ENCODE results near the gene VPS9D1. TPM values are rescaled to one million over a fixed set of nuclear protein-coding genes. Genes with fewer than 3 reads are reported as not detected.
"Not testable (repeated sequence)": the region's sequence is repeated elsewhere in the genome, so short reads cannot be mapped to it uniquely, and the experiment has no call there.

The VPS9D1 gene
- total RNA-seq, 1 donor from 2014 or later: 12.6 TPM

- Histone ChIP-seq H3K4me3 (no peak overlapping the region), H3K36me3 (peaks cover 36% of the 10 kb centered on the region), H3K27me3 (ENCODE audit: low read depth) (no peaks in the 10 kb centered on the region), H3K9me3 (replicated peaks) (no peaks in the 10 kb centered on the region), H3K4me1 (no peaks in the 10 kb centered on the region), H3K27ac (replicated peaks) (no peak overlapping the region)
- TF ChIP-seq, protein P1, sequence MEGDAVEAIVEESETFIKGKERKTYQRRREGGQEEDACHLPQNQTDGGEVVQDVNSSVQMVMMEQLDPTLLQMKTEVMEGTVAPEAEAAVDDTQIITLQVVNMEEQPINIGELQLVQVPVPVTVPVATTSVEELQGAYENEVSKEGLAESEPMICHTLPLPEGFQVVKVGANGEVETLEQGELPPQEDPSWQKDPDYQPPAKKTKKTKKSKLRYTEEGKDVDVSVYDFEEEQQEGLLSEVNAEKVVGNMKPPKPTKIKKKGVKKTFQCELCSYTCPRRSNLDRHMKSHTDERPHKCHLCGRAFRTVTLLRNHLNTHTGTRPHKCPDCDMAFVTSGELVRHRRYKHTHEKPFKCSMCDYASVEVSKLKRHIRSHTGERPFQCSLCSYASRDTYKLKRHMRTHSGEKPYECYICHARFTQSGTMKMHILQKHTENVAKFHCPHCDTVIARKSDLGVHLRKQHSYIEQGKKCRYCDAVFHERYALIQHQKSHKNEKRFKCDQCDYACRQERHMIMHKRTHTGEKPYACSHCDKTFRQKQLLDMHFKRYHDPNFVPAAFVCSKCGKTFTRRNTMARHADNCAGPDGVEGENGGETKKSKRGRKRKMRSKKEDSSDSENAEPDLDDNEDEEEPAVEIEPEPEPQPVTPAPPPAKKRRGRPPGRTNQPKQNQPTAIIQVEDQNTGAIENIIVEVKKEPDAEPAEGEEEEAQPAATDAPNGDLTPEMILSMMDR (IDR thresholded peaks at IDR 0.05; ENCODE audit: borderline replicate concordance): no peak
- intact Hi-C loops (cut with micrococcal nuclease): no loop called here
- DNase-seq: no peak
Measured at GRCh38 chr16:89693931-89694783, 26.5 kb downstream of the VPS9D1 start.

DNA sequence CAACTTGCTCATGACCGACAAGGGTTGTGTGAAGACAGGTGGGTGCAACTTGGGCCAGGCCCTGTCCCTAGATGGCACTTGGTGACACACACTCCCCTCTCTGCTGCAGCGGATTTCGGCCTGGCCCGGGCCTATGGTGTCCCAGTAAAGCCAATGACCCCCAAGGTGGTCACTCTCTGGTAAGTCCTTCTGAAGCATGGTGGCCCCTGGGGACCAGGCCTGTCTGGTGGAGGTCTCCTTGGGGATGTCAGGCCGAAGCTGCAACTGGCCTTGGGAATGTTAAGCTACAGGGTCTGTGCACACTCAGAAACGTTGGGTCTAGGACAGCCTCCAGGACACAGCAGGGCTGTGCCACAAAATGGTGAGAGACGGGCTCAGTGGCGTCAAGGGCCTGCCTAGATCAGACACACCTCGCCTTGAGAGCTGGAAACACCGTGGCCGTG lies 27.4 kb downstream of the VPS9D1 start:
- H3K9me3 ChIP-seq (replicated peaks): no peaks in the 10 kb centered on the region
- no peak overlapping the region for H3K4me3 ChIP-seq
- no peaks in the 10 kb centered on the region for H3K4me1 ChIP-seq
- peaks cover 37% of the 10 kb centered on the region for H3K36me3 ChIP-seq
- no peak overlapping the region for H3K27ac ChIP-seq (replicated peaks)
- DNase-seq: no peak
- H3K27me3 ChIP-seq (ENCODE audit: low read depth): no peaks in the 10 kb centered on the region
- TF ChIP-seq, protein P1 (IDR thresholded peaks at IDR 0.05; ENCODE audit: borderline replicate concordance): no peak
- intact Hi-C loops (cut with micrococcal nuclease): no loop called here

DNA sequence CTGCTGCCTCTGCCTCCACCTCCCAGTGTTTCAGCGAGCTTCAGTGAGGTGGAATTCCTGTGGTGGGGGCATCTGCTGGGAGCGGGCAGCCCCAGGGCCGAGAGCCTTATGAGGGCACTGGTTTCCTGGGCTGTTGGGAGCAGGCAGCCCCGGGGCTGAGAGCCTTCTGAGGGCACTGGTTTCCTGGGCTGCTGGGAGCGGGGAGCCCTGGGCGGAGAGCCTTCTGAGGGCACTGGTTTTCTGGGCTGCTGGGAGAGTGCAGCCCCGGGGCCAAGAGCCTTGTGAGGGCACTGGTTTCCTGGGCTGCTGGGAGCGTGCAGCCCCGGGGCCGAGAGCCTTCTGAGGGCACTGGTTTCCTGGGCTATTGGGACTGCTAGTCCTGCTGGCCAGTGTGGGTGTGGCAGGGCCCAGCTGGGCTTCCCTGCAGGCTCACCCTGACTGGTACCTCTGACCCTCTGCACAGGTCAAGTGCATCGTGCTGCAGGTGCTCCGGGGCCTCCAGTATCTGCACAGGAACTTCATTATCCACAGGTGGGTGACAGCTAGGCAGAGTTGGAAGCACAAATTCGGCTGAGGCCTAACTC lies 28.6 kb downstream of the VPS9D1 start:
- Histone ChIP-seq H3K9me3 (replicated peaks) (no peaks in the 10 kb centered on the region), H3K27me3 (ENCODE audit: low read depth) (no peaks in the 10 kb centered on the region), H3K4me1 (peaks cover 10% of the 10 kb centered on the region), H3K27ac (replicated peaks) (no peak overlapping the region), H3K36me3 (peaks cover 37% of the 10 kb centered on the region), H3K4me3 (no peak overlapping the region)
- no peak for DNase-seq
- intact Hi-C loops (cut with micrococcal nuclease): no loop called here
- TF ChIP-seq, protein P1 (IDR thresholded peaks at IDR 0.05; ENCODE audit: borderline replicate concordance): no peak

GRCh38 chr16:89691231-89691985 lies 29.3 kb downstream of the VPS9D1 start:
- Histone ChIP-seq H3K9me3 (replicated peaks) (no peaks in the 10 kb centered on the region), H3K4me3 (no peak overlapping the region), H3K4me1 (peaks cover 17% of the 10 kb centered on the region), H3K36me3 (peaks cover 37% of the 10 kb centered on the region), H3K27ac (replicated peaks) (no peak overlapping the region), H3K27me3 (ENCODE audit: low read depth) (no peaks in the 10 kb centered on the region)
- TF ChIP-seq, protein P1 (IDR thresholded peaks at IDR 0.05; ENCODE audit: borderline replicate concordance): no peak
- intact Hi-C loops (cut with micrococcal nuclease): no loop called here
- DNase-seq: no peak

DNA sequence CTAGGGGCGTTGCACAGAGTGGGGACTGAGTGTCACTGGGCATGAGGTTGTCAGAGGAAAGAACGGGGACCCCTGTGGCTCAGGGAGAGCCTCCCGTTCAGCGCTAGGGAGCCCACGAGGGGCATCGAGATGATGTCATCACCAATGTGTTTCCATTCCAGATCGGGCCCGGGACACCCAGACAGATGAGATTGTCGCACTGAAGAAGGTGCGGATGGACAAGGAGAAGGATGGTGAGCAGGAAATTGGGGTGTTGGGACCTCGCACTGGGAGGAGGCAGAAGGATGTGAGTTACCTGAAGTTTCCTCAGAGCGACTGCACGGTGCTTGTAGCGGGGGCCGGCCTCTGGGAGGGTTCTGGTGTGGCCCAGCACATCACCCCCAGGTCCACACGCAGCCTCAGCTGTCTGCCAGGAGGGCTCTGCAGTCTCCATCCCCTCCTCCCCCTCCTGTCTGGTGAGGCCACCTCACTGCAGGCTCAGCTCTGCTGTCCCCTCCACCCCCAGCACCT lies 30.3 kb downstream of the VPS9D1 start:
- Histone ChIP-seq H3K9me3 (replicated peaks) (no peaks in the 10 kb centered on the region), H3K4me3 (no peak overlapping the region), H3K27ac (replicated peaks) (no peak overlapping the region), H3K4me1 (peaks cover 21% of the 10 kb centered on the region), H3K36me3 (peaks cover 37% of the 10 kb centered on the region), H3K27me3 (ENCODE audit: low read depth) (no peaks in the 10 kb centered on the region)
- intact Hi-C loops (cut with micrococcal nuclease): no loop called here
- DNase-seq: no peak
- TF ChIP-seq, protein P1 (IDR thresholded peaks at IDR 0.05; ENCODE audit: borderline replicate concordance): no peak

- H3K27ac ChIP-seq (replicated peaks); H3K27me3 ChIP-seq (ENCODE audit: low read depth); H3K9me3 ChIP-seq (replicated peaks); H3K4me3 ChIP-seq; intact Hi-C loops (cut with micrococcal nuclease); DNase-seq: not testable (repeated sequence)
- H3K4me1 ChIP-seq: peaks cover 21% of the 10 kb centered on the region
- peaks cover 37% of the 10 kb centered on the region for H3K36me3 ChIP-seq
Measured at GRCh38 chr16:89689621-89690020, 31.1 kb downstream of the VPS9D1 start.

Data from left ventricle myocardium inferior (tissue), 1 donor.